HG03521 (cell line): ENCODE measurements around the gene PTGDS.
A peak's percentile ranks its signal among the peaks of the same experiment; 100 is the strongest.

ENCODE experiments used
- ATAC-seq: cut with Tn5 transposase; IDR thresholded peaks from one replicate; pipeline ENCODE4 v1.9.1; 2021; ENCODE audit warnings: mild to moderate bottlenecking, moderate library complexity; ENCODE audit not compliant: unreplicated experiment

PTGDS gene

DNA sequence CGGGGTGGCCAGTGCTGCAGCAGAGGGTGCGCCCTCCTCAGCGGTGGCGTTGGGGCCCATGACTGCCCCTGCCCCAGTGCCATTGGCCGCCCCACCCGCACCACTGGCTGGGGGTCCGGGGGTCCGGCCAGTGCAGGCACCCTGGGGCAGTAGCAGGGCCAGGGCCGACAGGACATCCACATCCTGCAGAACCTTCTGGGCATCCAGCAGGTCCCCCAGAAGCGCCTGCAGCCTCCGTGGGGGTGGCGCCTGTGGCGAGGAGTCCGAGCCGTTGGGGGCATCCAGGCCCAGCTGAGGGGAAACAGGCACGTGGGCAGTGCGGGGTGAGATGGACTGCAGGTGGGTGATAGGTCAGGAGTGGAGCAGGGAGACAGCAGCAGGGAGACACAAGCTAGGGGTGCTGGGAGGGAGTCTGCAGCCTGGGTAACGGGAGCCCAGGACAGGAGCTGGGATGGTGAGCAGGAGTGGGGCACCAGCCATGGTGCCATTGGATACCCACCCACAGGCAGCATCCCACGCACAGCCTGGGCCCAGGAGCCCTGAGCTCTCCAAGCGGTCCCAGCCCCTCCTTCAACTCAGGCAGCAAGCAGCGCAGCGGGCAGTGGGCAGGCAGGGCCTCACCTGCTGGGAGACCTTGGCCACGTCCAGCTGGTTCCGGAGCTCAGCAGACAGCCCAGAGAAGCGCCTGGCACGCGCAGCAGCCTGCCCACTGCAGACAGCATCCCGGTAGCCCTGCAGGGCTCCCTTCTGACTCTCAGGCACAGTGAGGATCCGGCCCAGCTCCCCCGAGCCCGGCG, 43.7 kb downstream of the PTGDS start:
- no peak for ATAC-seq

DNA sequence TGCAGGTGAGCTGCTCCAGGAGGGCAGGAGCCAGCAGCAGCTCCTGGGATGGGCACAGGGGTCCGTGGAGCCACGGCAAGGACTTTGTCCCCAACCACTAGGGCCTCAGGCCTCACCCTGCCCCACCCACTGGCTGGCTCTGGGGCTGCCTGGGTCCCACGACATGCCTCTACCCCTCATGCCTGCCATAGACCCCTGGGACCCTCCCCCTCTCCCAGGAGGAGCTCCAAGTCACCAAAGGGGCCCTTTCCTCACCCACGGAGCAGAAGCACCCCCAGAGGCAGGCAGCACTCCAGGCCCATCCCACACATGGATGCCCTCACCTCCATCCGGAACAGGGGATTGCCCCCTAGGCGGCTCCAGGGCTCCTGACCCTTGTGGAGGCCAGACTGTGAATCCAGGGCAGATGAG, 44.3 kb downstream of the PTGDS start:
- ATAC-seq, result no peak

DNA sequence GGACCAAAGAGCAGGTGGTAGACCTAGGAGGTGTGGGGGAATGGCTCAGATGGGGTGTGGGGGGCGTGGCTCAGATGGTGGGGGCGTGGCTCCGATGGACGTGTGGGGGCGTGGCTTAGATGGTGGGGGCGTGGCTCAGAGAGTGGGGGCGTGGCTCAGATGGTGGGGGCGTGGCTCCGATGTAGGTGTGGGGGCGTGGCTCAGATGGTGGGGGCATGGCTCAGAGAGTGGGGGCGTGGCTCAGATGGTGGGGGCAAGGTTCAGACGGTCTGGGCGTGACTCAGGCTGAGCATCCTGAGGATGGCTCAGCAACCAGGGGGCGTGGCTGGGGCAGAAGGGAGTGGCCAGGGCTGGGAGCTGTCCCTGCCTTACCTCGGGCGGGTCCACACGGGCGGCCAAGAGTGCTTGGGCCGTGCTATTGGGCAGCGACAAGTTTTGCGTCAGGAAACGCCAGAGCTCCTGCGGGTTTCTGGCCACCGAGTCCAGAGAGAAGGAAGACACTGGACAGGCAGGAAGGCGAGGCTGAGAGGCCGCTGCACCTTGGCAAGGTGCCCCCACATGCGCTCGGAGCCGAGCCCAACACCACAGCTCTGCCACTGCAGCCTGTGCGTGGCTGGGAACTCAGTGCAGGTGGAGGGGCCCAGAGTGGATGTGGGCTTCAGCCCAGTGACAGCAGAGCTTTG, 44.8 kb downstream of the PTGDS start:
- no peak for ATAC-seq

DNA sequence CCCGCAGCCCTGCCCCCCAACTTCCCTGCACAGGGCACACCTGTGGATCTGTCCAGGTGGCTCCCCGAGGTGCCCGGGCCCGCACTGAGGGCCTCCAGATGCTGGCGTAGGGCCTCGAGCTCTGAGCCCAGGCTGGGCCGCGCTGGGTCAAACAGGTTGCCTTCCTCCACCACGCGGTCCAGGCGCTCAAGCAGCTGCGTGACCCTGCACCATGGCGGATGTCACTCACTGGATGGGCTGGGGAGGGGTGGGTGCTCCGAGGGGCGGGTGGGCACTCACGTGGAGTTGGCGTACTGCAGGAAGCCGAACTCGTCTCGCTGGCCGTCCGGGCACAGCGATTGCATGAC, 45.3 kb downstream of the PTGDS start:
- ATAC-seq, result no peak

- no peak for ATAC-seq
These were observed 45.9 kb downstream of the PTGDS start for GRCh38 chr9:137023157-137023556.

DNA sequence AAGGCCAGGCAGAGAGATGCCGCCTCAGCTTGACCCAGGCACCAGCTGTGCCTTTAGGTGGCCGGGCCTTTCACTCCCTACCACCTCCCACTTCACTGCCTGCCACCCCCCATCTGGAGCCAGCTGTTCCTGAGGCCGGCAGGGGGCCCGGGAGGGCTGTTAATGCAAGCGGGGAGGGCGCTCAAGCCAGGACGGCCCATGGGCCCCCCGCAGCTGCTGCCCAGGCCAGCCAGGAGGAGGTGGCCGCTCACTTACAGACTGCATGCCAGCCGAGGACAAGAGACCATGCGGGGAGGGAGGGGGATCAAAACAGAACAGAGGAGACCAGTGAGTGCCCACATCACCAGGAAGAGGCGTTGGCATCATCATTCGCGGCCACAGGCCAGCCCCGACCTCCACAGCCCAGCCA, 46.3 kb downstream of the PTGDS start:
- no peak for ATAC-seq

DNA sequence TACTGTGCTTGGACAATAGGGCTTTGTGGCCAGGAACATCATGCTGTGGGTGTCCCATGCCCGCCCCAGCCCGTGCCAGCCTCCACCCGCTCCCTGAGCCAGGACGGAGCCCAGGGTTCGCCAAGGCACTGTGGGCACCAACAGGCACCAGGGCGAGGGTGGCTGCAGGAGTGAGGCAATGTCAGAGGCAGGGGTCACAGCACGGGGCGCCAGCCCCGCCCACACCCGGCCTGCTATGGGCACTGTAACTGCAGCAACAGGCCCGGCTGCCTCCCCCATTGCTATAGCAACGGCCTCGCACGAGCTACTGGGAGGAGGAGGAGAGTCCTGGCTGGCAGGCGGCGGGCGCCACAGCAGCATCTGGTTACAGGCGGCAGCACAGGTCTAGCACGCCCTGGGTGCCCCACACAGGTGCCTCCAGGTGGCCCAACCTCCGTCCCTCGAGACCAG, 48.2 kb downstream of the PTGDS start:
- ATAC-seq, result no peak

DNA sequence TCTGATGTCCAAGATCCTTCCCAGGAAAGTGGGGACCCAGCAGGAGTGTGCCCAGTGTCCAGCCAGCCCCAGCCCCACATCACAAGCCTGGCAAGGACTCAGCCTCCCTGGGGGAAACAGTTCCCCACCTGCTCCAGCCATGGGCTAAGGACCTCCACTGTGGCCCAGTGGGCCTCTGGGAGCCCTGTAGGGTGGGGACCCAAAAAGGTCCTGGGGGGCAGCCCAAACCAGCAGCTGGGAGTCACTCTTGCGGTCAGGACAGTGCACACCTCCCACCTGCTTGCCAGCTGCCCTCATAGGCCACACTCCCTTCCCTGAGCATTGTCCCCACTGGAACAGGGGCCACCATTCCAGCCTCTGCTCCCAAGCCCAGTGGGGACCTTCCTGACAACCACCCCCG, 49.1 kb downstream of the PTGDS start:
- ATAC-seq, result no peak

DNA sequence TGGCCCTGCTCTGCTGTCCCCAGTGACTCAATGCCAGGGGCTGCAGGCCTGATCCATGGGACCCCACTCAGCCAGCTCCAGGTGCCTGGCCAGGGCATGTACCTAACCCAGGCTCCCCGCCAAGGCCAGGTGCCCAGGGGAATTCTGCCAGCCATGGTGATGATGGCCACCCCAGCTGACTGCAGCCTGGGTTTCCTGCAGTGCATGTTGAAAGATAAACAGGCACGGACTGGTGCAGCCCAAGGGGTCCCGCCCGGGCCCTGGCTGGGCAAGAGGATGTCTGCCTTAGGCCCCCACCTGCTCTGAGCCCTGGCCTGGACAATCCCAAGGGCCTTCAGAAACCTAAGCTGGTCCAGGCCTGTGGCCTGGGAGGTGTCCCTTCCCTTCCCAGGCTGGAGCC, 49.5 kb downstream of the PTGDS start:
- no peak for ATAC-seq

DNA sequence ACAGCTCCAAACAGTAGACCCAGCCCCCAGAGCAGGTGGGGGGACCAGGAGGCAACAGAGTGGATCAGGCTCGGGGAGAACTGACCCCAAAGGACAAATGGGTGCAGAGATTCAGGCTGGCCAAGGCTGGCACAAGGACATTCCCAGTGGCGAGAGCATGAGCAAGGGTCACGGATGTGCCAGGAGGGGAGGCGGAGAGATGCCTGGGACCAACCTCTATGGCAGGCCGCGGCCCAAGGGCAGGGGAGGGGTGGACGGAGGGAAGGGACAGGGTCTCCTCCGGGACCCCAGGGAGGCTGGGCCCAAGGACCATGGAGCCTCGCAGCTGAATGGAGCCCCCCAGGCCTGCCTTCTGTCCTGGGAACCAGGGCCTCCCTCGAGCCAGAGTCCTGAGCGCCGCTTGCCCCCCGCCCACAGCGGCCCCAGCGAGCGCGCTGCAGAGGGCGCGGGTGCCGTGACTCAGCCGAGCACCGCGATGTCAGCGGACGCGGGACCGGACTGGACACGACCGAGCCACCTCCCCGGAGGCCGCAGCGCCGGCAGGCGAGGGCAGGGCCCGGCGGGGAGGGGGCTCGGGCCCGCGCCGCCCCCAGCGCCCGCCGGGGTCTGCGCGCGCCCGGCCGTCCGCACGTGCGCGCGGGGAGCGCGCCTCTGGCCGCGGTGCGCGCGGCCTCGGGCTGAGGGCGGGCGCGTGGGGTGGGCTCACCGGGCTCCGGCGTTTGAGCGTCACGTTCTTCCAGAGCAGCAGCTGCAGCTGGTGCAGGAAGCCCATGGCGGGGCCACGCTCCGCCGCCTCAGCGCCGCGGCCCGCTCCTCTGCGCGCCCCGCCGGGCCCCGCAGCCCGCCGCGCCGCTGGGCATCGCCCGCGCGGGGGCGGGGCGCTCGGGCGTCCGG, 50.3 kb downstream of the PTGDS start, which contains the start of gene ABCA2:
ABCA2 (minus strand) TSS at position 869 of the 894 bp plus-strand sequence; CDS start at position 772, 97 bp downstream.
- peak; percentile 4 for ATAC-seq

DNA sequence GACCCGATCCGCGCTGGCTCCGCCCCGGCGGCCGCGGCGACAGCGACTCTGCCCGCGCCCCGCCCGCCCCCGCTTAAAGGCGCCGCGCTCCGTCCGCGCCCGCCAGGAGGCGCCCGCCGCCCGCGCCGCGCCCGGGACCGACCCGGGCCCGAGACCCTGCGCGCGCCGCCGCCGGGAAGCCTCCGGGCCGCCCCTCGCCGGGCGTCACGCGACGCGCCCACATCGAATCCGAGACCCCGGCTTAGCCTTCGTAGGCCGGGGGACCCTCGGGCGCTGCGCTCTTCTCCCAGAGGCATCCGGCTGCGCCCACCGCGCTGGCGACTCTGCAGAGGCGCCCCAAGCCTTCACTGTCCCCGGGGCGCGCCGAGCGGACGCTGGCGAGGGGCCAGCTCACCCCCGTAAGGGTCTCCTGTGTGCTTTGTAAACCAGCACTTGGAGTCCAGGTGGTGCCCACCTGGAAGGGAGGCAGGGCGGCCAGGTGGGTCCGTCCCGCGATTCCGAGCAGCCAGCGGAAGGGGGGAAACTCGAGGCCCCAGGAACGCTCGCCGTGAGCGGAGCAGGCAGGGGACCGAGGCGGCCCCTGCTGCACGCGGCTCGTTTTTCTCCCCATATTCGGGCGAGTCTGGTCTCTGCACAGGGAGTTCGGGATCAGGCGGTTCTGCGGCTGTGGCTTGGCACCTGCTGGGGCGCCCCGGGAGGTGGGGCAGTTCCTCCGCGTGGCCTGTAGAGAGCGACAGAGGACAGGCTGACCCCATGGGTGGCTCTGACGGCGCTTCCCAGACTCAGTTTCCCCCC, 51.2 kb downstream of the PTGDS start:
- ATAC-seq, result peak; percentile 48

DNA sequence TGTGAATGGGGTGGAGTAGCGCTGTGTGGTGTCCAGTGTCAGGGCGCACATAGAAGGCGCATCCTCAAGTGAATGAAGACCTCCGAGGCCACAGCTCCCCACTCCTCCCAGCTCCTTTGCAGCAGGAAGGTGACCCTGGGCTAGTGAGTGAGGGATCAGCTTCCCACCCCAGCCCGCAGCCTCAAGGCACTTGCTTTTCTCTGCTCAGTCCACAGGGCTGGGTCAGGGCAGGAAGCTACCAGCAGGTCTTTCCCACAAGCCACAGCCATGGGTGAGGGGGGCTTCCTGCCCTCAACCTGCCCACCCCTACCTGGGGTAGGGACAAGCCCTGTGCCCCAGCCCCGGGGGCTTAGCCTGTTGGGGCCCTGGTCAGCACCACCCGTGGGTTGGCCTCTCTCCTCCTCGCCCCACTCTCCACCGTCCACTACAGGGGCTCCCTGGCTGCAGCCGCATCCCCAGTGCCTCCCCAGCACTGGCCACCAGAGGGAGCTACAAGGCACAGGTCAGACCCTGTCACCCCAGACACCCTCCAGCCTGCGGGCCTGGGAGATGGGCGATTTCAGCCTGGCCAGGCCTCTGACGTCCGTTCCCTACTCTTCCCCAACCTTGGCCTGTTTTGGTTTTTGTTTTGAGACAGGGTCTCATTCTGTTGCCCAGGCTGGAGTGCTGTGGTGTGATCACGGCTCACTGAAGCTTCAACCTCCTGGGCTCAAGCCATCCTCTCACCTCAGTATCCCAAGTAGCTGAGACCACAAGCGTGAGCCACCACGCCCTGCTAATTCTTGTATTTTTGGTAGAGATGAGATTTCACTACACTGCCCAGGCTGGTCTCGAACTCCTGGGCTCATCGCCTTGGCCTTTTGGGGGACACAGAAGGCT, 52.0 kb downstream of the PTGDS start:
- ATAC-seq, result no peak

GRCh38 chr9:137030006-137030405, 52.7 kb downstream of the PTGDS start:
- no peak for ATAC-seq

- ATAC-seq, result no peak
These were observed 53.5 kb downstream of the PTGDS start for GRCh38 chr9:137030538-137031527.
